K562 (cell line): ENCODE results near the gene GTF3C1. TPM values are rescaled to one million over a fixed set of nuclear protein-coding genes. Genes with fewer than 3 reads are reported as not detected.

Experiments used
- BMI1 ChIP-seq: fragments of 150-350 bp; IDR thresholded peaks from 2 replicates; pipeline ENCODE4 v1.6.1; 2014; ENCODE audit warnings: low read length
- CBFA2T2 ChIP-seq: fragments of 450-650 bp; conservative IDR thresholded peaks from 2 replicates; pipeline ENCODE4 v1.6.1; 2017; ENCODE audit warnings: mild to moderate bottlenecking
- EGR1 ChIP-seq: fragments of 450-650 bp; conservative IDR thresholded peaks from 2 replicates; pipeline ENCODE4 v1.6.1; 2017; ENCODE audit warnings: mild to moderate bottlenecking
- ILF3 ChIP-seq: fragments of 450-650 bp; IDR thresholded peaks from 2 replicates; pipeline ENCODE4 v1.6.1; 2018; ENCODE audit warnings: antibody characterized with exemption, mild to moderate bottlenecking, moderate library complexity, borderline replicate concordance
- RBM22 ChIP-seq: fragments of 200-400 bp; formaldehyde crosslinking; IDR thresholded peaks from 2 replicates; pipeline ENCODE4 v1.6.1; 2018; ENCODE audit warnings: low read length, low read depth; ENCODE audit not compliant: poor library complexity, severe bottlenecking
- SMAD2 ChIP-seq: fragments of 150-350 bp; IDR thresholded peaks from 2 replicates; pipeline ENCODE4 v1.6.1; 2014; ENCODE audit warnings: low read depth, mild to moderate bottlenecking, low read length
- STAT5A ChIP-seq: IDR thresholded peaks from 2 replicates; pipeline ENCODE4 v1.6.1; 2012; ENCODE audit warnings: low read length, inconsistent platforms, borderline replicate concordance
- YY1 ChIP-seq, 3 experiments: IDR thresholded peaks; 2 replicates each; pipeline ENCODE4 v1.6.1; 2011; ENCODE audit warnings: low read length in 2 of 3, mild to moderate bottlenecking in 2 of 3, moderate library complexity in 2 of 3, borderline replicate concordance in 1 of 3, control low read depth in 1 of 3, low read depth in 1 of 3; ENCODE audit not compliant: insufficient read depth in 3 of 3, insufficient replicate concordance in 2 of 3, control insufficient read depth in 1 of 3, insufficient read length in 1 of 3; ENCODE audit errors: extremely low read depth in 1 of 3
- ZKSCAN3 ChIP-seq: fragments of 250-450 bp; sonication (Bioruptor Pico); IDR thresholded peaks from 2 replicates; pipeline ENCODE4 v1.4.0; 2020
- ZNF589 ChIP-seq: fragments of 200-800 bp; sonication (Bioruptor generic); IDR thresholded peaks from 2 replicates; pipeline ENCODE4 v1.6.1; 2016; ENCODE audit warnings: low read depth, missing genetic modification characterization, missing compliant biosample characterization
- polyA plus RNA-seq, 8 experiments: library from polyadenylated mRNA; depleted of rRNA in 4 of 8; stranded (reverse) in 5 of 8; unstranded in 3 of 8; fragments of >200 nt; fragmentation: Nextera tagmentation in 2 of 8; fragmentation: Illumina TruSeq in 1 of 8; extraction: Ambion mirVana in 2 of 8; extraction: Trizol in 1 of 8; gene quantifications; 2 replicates each; pipeline versions ENCODE4 v1.2.1 to v1.2.3, GENCODE V29; 2011 to 2014; ENCODE audit warnings: inconsistent platforms in 1 of 8, missing spikeins in 1 of 8
- total RNA-seq, 7 experiments: library from RNA; depleted of rRNA in 6 of 7; stranded (reverse); fragments of >200 nt in 6 of 7; fragmentation: Illumina TruSeq in 2 of 7; extraction: Trizol in 2 of 7; gene quantifications; 2 replicates each; pipeline versions ENCODE4 v1.2.1 to v1.2.3, GENCODE V29; 2011 to 2021; ENCODE audit warnings: low replicate concordance in 1 of 7
- TF ChIP-seq, protein P1 (sequence below): fragments of 250-450 bp; sonication (Bioruptor Pico); IDR thresholded peaks from 2 replicates; pipeline ENCODE4 v1.5.0; 2021; ENCODE audit warnings: mild to moderate bottlenecking, borderline replicate concordance

Gene GTF3C1
- total and polyA plus RNA-seq, 9 of the 15 experiments (the other 6 are each of a cell fraction or from before 2014, with no cell fraction given): 0.72 to 63.6 (median 30.9) TPM

GRCh38 chr16:27460213-27460612 is 89.5 kb downstream of the GTF3C1 start (continued):
- TF ChIP-seq CBFA2T2 (no peak), ZKSCAN3 (CRISPR knock-in tag) (no peak), YY1 (IDR thresholded peaks at IDR 0.05; ENCODE audit: borderline replicate concordance in 1 of 3, control insufficient read depth in 1 of 3, extremely low read depth in 1 of 3, insufficient read depth in 3 of 3, insufficient read length in 1 of 3, insufficient replicate concordance in 2 of 3, low read depth in 1 of 3, low read length in 2 of 3) (no peak), EGR1 (no peak), ILF3 (no peak), RBM22 (no peak), ZNF589 (no peak), STAT5A (no peak), SMAD2 (no peak), BMI1 (no peak)
- TF ChIP-seq, protein P1, sequence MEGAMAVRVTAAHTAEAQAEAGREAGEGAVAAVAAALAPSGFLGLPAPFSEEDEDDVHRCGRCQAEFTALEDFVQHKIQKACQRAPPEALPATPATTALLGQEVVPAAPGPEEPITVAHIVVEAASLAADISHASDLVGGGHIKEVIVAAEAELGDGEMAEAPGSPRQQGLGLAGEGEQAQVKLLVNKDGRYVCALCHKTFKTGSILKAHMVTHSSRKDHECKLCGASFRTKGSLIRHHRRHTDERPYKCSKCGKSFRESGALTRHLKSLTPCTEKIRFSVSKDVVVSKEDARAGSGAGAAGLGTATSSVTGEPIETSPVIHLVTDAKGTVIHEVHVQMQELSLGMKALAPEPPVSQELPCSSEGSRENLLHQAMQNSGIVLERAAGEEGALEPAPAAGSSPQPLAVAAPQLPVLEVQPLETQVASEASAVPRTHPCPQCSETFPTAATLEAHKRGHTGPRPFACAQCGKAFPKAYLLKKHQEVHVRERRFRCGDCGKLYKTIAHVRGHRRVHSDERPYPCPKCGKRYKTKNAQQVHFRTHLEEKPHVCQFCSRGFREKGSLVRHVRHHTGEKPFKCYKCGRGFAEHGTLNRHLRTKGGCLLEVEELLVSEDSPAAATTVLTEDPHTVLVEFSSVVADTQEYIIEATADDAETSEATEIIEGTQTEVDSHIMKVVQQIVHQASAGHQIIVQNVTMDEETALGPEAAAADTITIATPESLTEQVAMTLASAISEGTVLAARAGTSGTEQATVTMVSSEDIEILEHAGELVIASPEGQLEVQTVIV (CRISPR knock-in tag): no peak
- TF ChIP-seq, all 486 proteins: peak for 0
